GM10266 (cell line): ENCODE data around the gene KRTAP10-12.

Experiments used
- DNase-seq: peaks from one replicate; pipeline ENCODE4 v3.0.0; 2012; ENCODE audit errors: extremely low spot score
- CTCF ChIP-seq: IDR thresholded peaks from 2 replicates; pipeline ENCODE4 v1.5.1; 2012; ENCODE audit warnings: mild to moderate bottlenecking, low read depth; ENCODE audit not compliant: control insufficient read depth, insufficient read depth; ENCODE audit errors: missing control alignments

The KRTAP10-12 gene

GRCh38 chr21:44727321-44727720 lies 30.3 kb downstream of the KRTAP10-12 start:
- TF ChIP-seq CTCF = no peak
- DNase-seq = no peak

GRCh38 chr21:44727757-44728156 lies 30.8 kb downstream of the KRTAP10-12 start:
- no peak for DNase-seq
- no peak for TF ChIP-seq CTCF

- no peak for TF ChIP-seq CTCF
- no peak for DNase-seq
These were observed 31.7 kb downstream of the KRTAP10-12 start for GRCh38 chr21:44728716-44729115.

GRCh38 chr21:44729336-44730027 lies 32.5 kb downstream of the KRTAP10-12 start:
- DNase-seq = no peak
- no peak for TF ChIP-seq CTCF

- no peak for TF ChIP-seq CTCF
- DNase-seq = no peak
These were observed 33.0 kb downstream of the KRTAP10-12 start for GRCh38 chr21:44730028-44730395.

- no peak for DNase-seq
These were observed 34.1 kb downstream of the KRTAP10-12 start for GRCh38 chr21:44730951-44731579.

More at GRCh38 chr21:44730951-44731579, 34.1 kb downstream of the KRTAP10-12 start:
- no peak for TF ChIP-seq CTCF
